ENCODE data around the gene CCDC107.
"Not testable (repeated sequence)": the region's sequence is repeated elsewhere in the genome, so short reads cannot be mapped to it uniquely, and the experiment has no call there.

GRCh38 chr9:35645736-35646135 is 12.4 kb upstream of the CCDC107 start:
- not testable (repeated sequence) for TF ChIP-seq POLR2A (IDR thresholded peaks at IDR 0.05; ENCODE audit: low read length); GATA1 (IDR thresholded peaks at IDR 0.05; ENCODE audit: low read depth, low read length)
